Natural killer cell (primary cell): ENCODE measurements around the gene GSTA3. TPM values are rescaled to one million over a fixed set of nuclear protein-coding genes. Genes with fewer than 3 reads are reported as not detected.
"Not testable (repeated sequence)": the region's sequence is repeated elsewhere in the genome, so short reads cannot be mapped to it uniquely, and the experiment has no call there.

ENCODE experiments used
- ATAC-seq, 3 donors: fragments of 150-1000 bp in 2 of 3; fragments of 200-7000 bp in 1 of 3; cut with Tn5 transposase; 1 replicate in 1 of 3; 2 replicates in 2 of 3; pipeline ENCODE4 v1.10.0; 2021; ENCODE audit warnings: mild to moderate bottlenecking in 2 of 3, moderate library complexity in 2 of 3
- DNase-seq, 2 donors: peaks; one replicate each; pipeline versions ENCODE4 v3.0.0 to v3.0.0-alpha.2; 2013 to 2021; ENCODE audit warnings: mixed read lengths in 1 of 2
- H3K27ac ChIP-seq: one replicate; pipeline ENCODE4 v1.5.1; 2013; ENCODE audit warnings: mild to moderate bottlenecking, low read length
- H3K27me3 ChIP-seq: one replicate; pipeline ENCODE4 v1.6.1; 2013; ENCODE audit warnings: low read length; ENCODE audit not compliant: control insufficient read depth, insufficient read depth
- H3K36me3 ChIP-seq: one replicate; pipeline ENCODE4 v1.6.1; 2013; ENCODE audit warnings: low read length; ENCODE audit not compliant: control insufficient read depth, insufficient read depth
- H3K4me1 ChIP-seq: one replicate; pipeline ENCODE4 v1.6.1; 2013; ENCODE audit warnings: low read length; ENCODE audit not compliant: control insufficient read depth, insufficient read depth
- H3K4me3 ChIP-seq: one replicate; pipeline ENCODE4 v1.5.1; 2013; ENCODE audit warnings: low read length
- H3K9me3 ChIP-seq: one replicate; pipeline ENCODE4 v1.6.1; 2013; ENCODE audit warnings: low read length; ENCODE audit not compliant: control insufficient read depth, insufficient read depth
- H3K27ac Mint-ChIP-seq, 2 donors: one replicate each; pipeline ENCODE4 v1.8.0; 2022; ENCODE audit warnings: mild to moderate bottlenecking in 2 of 2, mixed read lengths in 2 of 2, moderate library complexity in 1 of 2
- H3K27me3 Mint-ChIP-seq, 2 donors: one replicate each; pipeline ENCODE4 v1.8.0; 2022; ENCODE audit warnings: low read depth in 2 of 2, mixed read lengths in 2 of 2
- H3K36me3 Mint-ChIP-seq: one replicate; pipeline ENCODE4 v1.8.0; 2022; ENCODE audit warnings: mixed read lengths
- H3K4me1 Mint-ChIP-seq, 2 donors: one replicate each; pipeline ENCODE4 v1.8.0; 2022; ENCODE audit warnings: mixed read lengths in 2 of 2
- H3K4me3 Mint-ChIP-seq: one replicate; pipeline ENCODE4 v1.8.0; 2022; ENCODE audit warnings: mild to moderate bottlenecking, moderate library complexity, mixed read lengths
- H3K9me3 Mint-ChIP-seq, 2 donors: one replicate each; pipeline ENCODE4 v1.8.0; 2022; ENCODE audit warnings: mixed read lengths in 2 of 2
- WGBS: methylation state at CpG from one replicate; pipeline ENCODE4 v1.1.7; 2013; ENCODE audit warnings: missing lambda C conversion rate; ENCODE audit not compliant: insufficient coverage; 5-methylcytosine and 5-hydroxymethylcytosine counted together
- intact Hi-C: fragments of 100-400 bp; cut with micrococcal nuclease; formaldehyde crosslinking; loops from one replicate; pipeline ENCODE4 v1.14.2; 2022
- total RNA-seq, 4 donors: library from RNA; stranded (reverse); fragments of 120-200 nt in 1 of 4; gene quantifications; one replicate each; pipeline versions ENCODE4 v1.2.3 to v1.2.4, GENCODE V29; 2013 to 2022
- TF ChIP-seq, protein P1 (sequence below): fragments of 200-600 bp; IDR thresholded peaks from one replicate; pipeline ENCODE4 v1.8.0; 2022; ENCODE audit warnings: antibody characterized with exemption

GSTA3 gene
- total RNA-seq, 3 donors from 2014 or later (not counting 1 experiment from before 2014, with no cell fraction given): not detected

DNA sequence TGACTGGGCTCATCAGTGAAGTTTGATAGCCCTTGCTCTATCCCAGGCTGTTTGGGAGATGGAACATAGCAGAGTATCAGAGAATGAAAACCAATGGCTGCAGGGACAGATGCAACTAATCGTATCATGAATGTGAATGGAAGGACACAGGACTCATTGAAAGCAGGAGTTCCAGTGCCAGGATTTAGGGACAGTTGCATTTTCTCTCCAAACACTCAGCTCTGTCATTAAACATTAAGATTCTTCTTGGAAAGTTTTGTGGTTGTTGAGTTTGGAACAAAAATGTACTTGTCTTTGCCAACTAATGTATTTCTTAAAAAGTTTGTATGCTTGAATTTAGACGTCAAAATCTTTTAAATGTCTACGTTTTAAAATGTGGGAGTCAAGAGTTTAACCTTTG lies 37.9 kb downstream of the GSTA3 start:
- no peaks in the 10 kb centered on the region for H3K4me1 Mint-ChIP-seq
- 87% methylated on average over 3 of the region's 3 CpGs for WGBS
- no peaks in the 10 kb centered on the region for H3K36me3 Mint-ChIP-seq
- H3K27ac ChIP-seq: no peak overlapping the region
- H3K4me3 Mint-ChIP-seq: no peak overlapping the region
- no peak for DNase-seq
- peaks cover 9 to 31% of the 10 kb centered on the region in 2 donors for H3K27me3 Mint-ChIP-seq
- no peak overlapping the region for H3K27ac Mint-ChIP-seq
- H3K27me3 ChIP-seq: no peaks in the 10 kb centered on the region
- H3K36me3 ChIP-seq: no peaks in the 10 kb centered on the region
- intact Hi-C loops: no loop called here
- ATAC-seq: no peak
- TF ChIP-seq, protein P1, sequence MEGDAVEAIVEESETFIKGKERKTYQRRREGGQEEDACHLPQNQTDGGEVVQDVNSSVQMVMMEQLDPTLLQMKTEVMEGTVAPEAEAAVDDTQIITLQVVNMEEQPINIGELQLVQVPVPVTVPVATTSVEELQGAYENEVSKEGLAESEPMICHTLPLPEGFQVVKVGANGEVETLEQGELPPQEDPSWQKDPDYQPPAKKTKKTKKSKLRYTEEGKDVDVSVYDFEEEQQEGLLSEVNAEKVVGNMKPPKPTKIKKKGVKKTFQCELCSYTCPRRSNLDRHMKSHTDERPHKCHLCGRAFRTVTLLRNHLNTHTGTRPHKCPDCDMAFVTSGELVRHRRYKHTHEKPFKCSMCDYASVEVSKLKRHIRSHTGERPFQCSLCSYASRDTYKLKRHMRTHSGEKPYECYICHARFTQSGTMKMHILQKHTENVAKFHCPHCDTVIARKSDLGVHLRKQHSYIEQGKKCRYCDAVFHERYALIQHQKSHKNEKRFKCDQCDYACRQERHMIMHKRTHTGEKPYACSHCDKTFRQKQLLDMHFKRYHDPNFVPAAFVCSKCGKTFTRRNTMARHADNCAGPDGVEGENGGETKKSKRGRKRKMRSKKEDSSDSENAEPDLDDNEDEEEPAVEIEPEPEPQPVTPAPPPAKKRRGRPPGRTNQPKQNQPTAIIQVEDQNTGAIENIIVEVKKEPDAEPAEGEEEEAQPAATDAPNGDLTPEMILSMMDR: no peak
- H3K4me1 ChIP-seq: no peaks in the 10 kb centered on the region
- H3K9me3 Mint-ChIP-seq: no peaks in the 10 kb centered on the region
- no peak overlapping the region for H3K4me3 ChIP-seq
- no peaks in the 10 kb centered on the region for H3K9me3 ChIP-seq

DNA sequence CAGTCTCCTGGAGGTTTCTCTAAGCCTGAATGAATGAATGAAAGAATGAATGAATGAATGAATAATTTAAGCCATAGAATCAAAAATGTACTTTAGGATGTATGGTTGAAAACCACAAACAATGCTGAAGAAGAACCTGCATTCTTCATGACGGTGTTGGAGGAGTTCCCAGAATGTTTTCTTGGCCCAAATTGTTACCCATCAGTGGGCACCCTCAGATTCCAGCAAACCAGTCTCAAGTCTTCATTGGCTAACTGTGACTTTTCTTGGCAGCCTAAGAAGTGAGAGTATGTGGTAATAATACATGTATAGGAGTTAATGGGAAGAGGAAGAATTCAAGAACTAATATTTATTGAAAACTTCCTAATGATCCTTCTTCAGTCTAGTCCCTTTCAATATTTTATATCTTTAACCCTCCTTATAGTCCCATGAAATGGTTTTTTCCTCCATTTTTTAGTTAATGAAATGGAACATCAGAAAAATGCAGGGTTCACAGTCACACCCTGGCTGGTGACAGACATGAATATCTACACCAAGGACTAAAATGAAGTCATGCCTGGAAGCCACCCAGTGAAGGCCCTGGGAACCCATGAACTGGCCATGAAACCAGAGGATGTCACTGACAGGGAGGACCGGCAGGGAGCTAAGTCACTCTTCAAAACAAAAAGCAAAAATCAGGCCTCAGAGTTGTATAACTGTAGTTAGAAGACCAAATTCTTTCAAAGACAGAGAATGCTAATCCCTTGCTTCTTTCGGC lies 39.0 kb downstream of the GSTA3 start:
- H3K9me3 Mint-ChIP-seq, H3K4me1 ChIP-seq, H3K36me3 ChIP-seq, DNase-seq, H3K4me1 Mint-ChIP-seq, H3K9me3 ChIP-seq, H3K4me3 ChIP-seq, ATAC-seq, H3K27ac Mint-ChIP-seq, H3K4me3 Mint-ChIP-seq, H3K27ac ChIP-seq, intact Hi-C loops, H3K27me3 ChIP-seq, H3K36me3 Mint-ChIP-seq: not testable (repeated sequence)
- WGBS: 82% methylated on average over 2 of the region's 3 CpGs
- peaks cover 11 to 33% of the 10 kb centered on the region in 2 donors for H3K27me3 Mint-ChIP-seq

DNA sequence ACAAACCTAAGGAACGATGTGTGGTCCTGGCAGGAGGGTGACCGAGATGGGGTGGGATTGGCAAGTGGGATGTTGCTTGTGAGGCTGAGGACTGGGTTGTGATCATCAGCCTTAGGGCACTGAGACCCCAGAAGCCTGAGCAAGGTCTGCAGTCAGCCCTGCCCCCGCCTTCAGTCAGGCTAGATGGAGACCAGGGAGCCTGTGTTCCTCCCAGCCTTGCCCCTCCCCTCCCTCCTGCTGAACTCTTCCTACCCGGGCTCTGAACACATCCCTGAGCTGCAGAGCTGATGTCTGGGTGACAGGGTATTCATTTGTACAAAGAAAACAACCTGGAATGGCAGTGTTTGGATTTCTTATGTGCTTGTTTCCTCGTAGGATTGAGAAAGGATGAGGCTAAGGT lies 40.6 kb downstream of the GSTA3 start:
- H3K27me3 ChIP-seq, H3K27ac Mint-ChIP-seq, H3K4me3 Mint-ChIP-seq, H3K4me1 Mint-ChIP-seq, H3K36me3 ChIP-seq, H3K36me3 Mint-ChIP-seq, H3K9me3 ChIP-seq, H3K9me3 Mint-ChIP-seq, H3K4me3 ChIP-seq, H3K4me1 ChIP-seq, H3K27ac ChIP-seq, ATAC-seq, DNase-seq, intact Hi-C loops: not testable (repeated sequence)
- WGBS: 90% methylated on average over 4 of the region's 5 CpGs
- peaks cover 15 to 49% of the 10 kb centered on the region in 2 donors for H3K27me3 Mint-ChIP-seq

DNA sequence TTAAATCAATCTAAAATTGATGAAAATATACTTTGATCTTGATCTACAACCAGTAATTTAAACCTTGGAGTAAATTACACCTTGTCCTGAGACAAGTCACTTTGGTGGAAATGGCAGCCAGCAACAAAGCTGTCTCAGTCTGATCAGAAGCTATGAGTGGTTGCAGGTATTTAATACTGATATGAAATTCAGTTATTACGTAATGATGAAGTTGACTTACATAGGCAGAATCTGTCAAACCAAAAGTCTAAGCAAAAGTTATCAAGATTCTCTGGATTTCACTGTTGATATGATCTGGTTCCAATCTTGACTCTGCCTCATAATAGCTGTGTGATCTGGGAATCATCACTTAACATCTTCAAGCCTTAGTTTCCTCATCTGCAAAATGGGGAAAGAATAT lies 41.3 kb downstream of the GSTA3 start:
- no peaks in the 10 kb centered on the region for H3K9me3 Mint-ChIP-seq
- no peaks in the 10 kb centered on the region for H3K27me3 ChIP-seq
- 94% methylated on average over 1 of the region's 1 CpG for WGBS
- H3K27ac Mint-ChIP-seq: no peak overlapping the region
- DNase-seq (no peak), ATAC-seq (no peak)
- no peaks in the 10 kb centered on the region for H3K36me3 ChIP-seq
- H3K36me3 Mint-ChIP-seq: no peaks in the 10 kb centered on the region
- no peaks in the 10 kb centered on the region for H3K4me1 Mint-ChIP-seq
- no peaks in the 10 kb centered on the region for H3K4me1 ChIP-seq
- no peaks in the 10 kb centered on the region for H3K9me3 ChIP-seq
- TF ChIP-seq, protein P1: no peak
- no peak overlapping the region for H3K4me3 ChIP-seq
- H3K4me3 Mint-ChIP-seq: no peak overlapping the region
- no peak overlapping the region for H3K27ac ChIP-seq
- peaks cover 12 to 47% of the 10 kb centered on the region in 2 donors for H3K27me3 Mint-ChIP-seq
- intact Hi-C loops: no loop called here

DNA sequence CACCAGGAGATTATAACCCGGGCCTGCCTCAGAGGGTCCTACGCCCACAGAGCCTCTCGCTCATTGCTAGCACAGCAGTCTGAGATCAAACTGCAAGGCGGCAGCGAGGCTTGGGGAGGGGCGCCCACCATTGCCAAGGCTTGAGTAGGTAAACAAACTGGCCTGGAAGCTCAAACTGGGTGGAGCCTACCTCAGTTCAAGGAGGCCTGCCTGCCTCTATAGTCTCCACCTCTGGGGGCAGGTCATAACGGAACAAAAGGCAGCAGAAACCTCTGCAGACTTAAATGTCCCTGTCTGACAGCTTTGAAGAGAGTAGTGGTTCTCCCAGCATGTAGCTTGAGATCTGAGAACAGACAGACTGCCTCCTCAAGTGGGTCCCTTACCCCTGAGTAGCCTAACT lies 48.3 kb downstream of the GSTA3 start:
- H3K27ac ChIP-seq, H3K4me3 Mint-ChIP-seq, intact Hi-C loops, H3K36me3 ChIP-seq, H3K9me3 Mint-ChIP-seq, H3K36me3 Mint-ChIP-seq, H3K9me3 ChIP-seq, H3K4me1 Mint-ChIP-seq, H3K4me3 ChIP-seq, H3K27ac Mint-ChIP-seq, ATAC-seq, H3K4me1 ChIP-seq, H3K27me3 ChIP-seq, DNase-seq: not testable (repeated sequence)
- peaks cover 20 to 36% of the 10 kb centered on the region in 2 donors for H3K27me3 Mint-ChIP-seq
- WGBS: 91% methylated on average over 7 of the region's 7 CpGs
